IgD-negative memory B cell (primary cell): ENCODE measurements around the gene FHOD1. TPM values are rescaled to one million over a fixed set of nuclear protein-coding genes. Genes with fewer than 3 reads are reported as not detected.

Experiments used
- H3K27ac Mint-ChIP-seq, 3 donors: one replicate each; pipeline ENCODE4 v1.8.0; 2020 to 2022; ENCODE audit warnings: mild to moderate bottlenecking in 3 of 3, mixed read lengths in 3 of 3, moderate library complexity in 1 of 3
- H3K27me3 Mint-ChIP-seq: one replicate; pipeline ENCODE4 v1.8.0; 2021; ENCODE audit warnings: mixed read lengths
- H3K36me3 Mint-ChIP-seq: one replicate; pipeline ENCODE4 v1.8.0; 2020; ENCODE audit warnings: mild to moderate bottlenecking, mixed read lengths
- H3K4me1 Mint-ChIP-seq, 3 donors: one replicate each; pipeline ENCODE4 v1.8.0; 2020 to 2022; ENCODE audit warnings: mixed read lengths in 3 of 3, mild to moderate bottlenecking in 1 of 3
- H3K4me3 Mint-ChIP-seq, 4 donors: one replicate each; pipeline ENCODE4 v1.8.0; 2020 to 2022; ENCODE audit warnings: mild to moderate bottlenecking in 4 of 4, mixed read lengths in 4 of 4, moderate library complexity in 3 of 4
- H3K9me3 Mint-ChIP-seq, 3 donors: one replicate each; pipeline ENCODE4 v1.8.0; 2020 to 2021; ENCODE audit warnings: mixed read lengths in 3 of 3, mild to moderate bottlenecking in 1 of 3
- polyA plus RNA-seq: library from polyadenylated mRNA; unstranded; fragments of 300-500 nt; fragmentation: Illumina TruSeq; gene quantifications from one replicate; pipeline ENCODE4 v1.2.3, GENCODE V29; 2021

The FHOD1 gene
- polyA plus RNA-seq, 1 donor from 2014 or later, result 3.8 TPM

DNA sequence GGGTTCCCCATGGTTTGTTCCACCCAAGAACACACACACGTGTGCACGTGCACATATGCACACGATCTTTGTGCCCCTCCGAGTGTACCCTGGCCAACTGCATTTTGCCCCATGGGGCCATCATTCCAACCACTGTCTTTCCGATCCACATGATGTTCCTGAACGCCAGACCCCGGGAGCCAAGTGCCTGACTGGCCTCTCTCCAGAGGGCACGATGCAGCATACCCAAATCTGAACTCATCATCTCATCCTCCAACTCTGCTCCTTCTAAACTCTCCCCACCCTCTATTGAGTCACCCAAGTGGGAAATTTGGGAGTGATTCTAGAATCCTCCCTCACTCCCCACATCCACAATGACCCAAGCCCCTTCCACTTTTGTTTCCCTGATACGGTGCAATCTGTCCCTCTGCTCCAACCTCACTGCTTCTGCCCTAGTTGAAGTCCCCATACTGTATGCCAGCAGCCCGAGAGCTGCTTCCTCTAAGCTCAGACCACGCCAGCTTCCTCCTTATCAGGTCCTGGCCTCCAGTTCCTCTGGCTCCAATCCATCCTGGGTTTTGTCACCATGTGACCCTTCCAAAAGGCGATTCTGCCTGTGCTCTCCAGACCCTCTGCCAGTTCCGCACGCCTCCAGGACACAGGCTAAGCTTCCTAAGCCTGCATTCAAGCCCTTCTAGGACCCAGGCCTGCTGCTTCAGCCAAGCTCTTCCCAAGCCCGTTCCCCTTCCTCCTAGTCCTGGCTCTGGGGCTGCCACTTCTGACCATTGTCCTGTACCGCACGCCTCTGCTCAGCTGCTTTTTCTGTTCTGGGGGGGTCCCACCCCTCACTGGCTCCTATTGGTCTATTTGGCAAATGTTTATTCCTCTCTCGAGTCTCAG, 30.4 kb downstream of the FHOD1 start:
- Mint-ChIP-seq H3K4me3 (no peak overlapping the region), H3K36me3 (no peaks in the 10 kb centered on the region), H3K4me1 (peaks cover 0 to 2% (median 0%) of the 10 kb centered on the region in 3 donors), H3K9me3 (no peaks in the 10 kb centered on the region), H3K27ac (no peak overlapping the region), H3K27me3 (no peaks in the 10 kb centered on the region)

- H3K27me3 Mint-ChIP-seq, result no peaks in the 10 kb centered on the region
- H3K36me3 Mint-ChIP-seq, result no peaks in the 10 kb centered on the region
- H3K4me1 Mint-ChIP-seq, result no peaks in the 10 kb centered on the region
- H3K9me3 Mint-ChIP-seq, result no peaks in the 10 kb centered on the region
- no peak overlapping the region for H3K27ac Mint-ChIP-seq
- H3K4me3 Mint-ChIP-seq, result no peak overlapping the region
Observed at GRCh38 chr16:67215706-67216105, 31.6 kb downstream of the FHOD1 start.

DNA sequence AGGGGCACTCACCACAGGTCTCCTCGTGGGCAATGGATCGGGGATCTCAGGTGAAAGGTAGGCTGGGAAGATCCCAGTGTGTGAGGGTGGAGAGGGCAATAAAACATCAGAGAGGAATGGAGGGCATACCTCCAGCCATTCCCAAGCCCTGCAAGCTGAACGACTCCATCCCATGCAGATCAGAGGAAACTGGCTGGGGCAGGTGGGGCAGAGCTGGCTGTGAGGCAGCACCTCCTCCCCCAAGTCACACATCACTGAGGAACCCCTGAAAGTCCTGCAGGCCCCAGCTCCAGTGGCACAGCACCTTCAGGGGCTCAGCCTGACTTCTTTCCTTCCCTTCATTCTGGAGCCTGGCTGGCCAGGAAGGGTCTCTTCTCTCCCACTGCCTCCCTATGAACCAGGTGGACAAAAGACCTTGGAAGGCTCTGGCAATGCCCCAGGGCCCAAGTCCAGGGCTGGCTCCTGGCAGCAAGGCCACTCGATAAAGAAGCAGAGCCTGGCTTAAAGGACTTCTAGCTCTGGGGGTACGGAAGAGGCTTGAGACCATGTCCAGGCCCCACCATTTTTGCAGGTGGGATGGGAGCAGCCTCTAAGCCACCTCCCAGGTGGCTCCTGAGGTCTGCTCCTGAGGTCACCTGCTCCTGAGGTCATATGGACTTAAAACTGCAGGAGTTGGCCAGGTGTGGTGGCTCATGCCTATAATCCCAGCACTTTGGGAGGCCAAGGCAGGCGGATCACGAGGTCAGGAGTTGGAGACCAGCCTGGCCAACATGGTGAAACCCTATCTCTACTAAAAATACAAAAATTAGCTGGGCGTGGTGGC, 33.9 kb downstream of the FHOD1 start:
- H3K27ac Mint-ChIP-seq, result no peak overlapping the region
- no peaks in the 10 kb centered on the region for H3K4me1 Mint-ChIP-seq
- H3K4me3 Mint-ChIP-seq, result no peak overlapping the region
- no peaks in the 10 kb centered on the region for H3K27me3 Mint-ChIP-seq
- no peaks in the 10 kb centered on the region for H3K36me3 Mint-ChIP-seq
- no peaks in the 10 kb centered on the region for H3K9me3 Mint-ChIP-seq

GRCh38 chr16:67212766-67213165, 34.5 kb downstream of the FHOD1 start:
- H3K9me3 Mint-ChIP-seq, result no peaks in the 10 kb centered on the region
- no peak overlapping the region for H3K27ac Mint-ChIP-seq
- no peak overlapping the region for H3K4me3 Mint-ChIP-seq

DNA sequence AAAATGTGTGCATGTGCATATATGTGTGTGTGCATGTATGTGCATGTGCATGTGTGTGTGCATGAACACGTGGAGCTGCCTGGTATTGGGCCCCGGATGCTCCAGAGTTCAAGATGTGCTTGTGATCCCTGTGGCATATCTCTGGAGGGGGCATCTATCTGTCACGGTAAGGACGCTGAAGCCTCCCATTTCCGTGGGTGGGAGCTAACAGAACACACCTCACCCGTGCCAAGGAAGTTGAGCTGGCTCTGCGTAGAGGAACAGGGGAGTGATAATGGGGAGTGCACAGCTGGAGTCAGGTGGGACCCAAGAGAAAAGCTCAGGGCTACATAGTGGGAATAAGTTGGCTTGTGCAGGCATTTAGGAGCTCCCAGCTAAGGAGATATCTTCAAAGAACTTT, 35.6 kb downstream of the FHOD1 start:
- no peaks in the 10 kb centered on the region for H3K36me3 Mint-ChIP-seq
- no peak overlapping the region for H3K27ac Mint-ChIP-seq
- H3K4me3 Mint-ChIP-seq, result no peak overlapping the region
- H3K4me1 Mint-ChIP-seq, result no peaks in the 10 kb centered on the region
- H3K27me3 Mint-ChIP-seq, result no peaks in the 10 kb centered on the region
- no peaks in the 10 kb centered on the region for H3K9me3 Mint-ChIP-seq

More at GRCh38 chr16:67212766-67213165, 34.5 kb downstream of the FHOD1 start:
- Mint-ChIP-seq H3K36me3 (no peaks in the 10 kb centered on the region), H3K4me1 (no peaks in the 10 kb centered on the region), H3K27me3 (no peaks in the 10 kb centered on the region)

DNA sequence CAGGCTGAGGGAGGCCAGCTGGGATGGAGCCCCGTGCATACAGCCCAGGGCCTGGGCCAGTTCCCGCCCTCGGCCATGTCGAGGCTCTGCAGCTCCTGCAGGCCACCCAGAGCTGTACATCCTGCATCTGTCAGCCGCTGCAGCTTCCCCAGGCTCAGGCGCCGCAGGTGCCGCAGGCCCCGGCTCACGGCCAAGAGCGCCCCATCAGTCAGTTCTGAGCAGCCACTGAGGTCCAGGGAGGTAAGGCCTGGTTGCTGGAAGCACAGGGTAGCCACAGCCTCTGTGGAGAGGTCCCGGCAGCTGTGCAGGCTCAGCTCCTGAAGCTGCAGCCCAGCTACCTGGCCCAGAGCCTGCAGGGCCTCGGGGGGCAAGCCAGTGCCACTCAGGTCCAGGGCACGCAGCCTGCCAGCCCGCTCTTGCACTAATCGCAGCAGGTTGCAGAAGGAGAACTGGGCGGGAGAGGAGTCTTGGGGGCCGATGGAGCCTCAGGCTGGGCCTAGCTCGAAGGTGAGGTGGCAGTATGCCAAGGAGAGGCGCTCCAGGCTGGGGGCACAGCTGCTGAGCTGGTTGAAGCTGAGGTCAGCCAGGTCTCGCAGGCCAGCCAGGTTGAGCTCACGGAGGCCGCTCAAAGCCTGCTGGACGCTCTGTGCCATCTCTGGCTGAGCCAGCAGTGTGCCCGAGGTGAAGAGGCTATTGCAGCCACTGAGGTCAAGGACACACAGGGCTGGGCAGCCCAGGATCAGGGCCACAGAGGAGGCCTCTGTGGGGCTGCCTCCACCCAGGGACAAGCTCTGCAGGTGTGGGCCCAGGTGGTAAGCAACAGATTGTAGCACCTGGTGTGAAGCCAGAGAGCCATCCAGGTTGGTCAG, 37.0 kb downstream of the FHOD1 start:
- H3K4me3 Mint-ChIP-seq, result no peak overlapping the region
- H3K36me3 Mint-ChIP-seq, result no peaks in the 10 kb centered on the region
- H3K27me3 Mint-ChIP-seq, result no peaks in the 10 kb centered on the region
- H3K9me3 Mint-ChIP-seq, result no peaks in the 10 kb centered on the region
- no peaks in the 10 kb centered on the region for H3K4me1 Mint-ChIP-seq
- H3K27ac Mint-ChIP-seq, result no peak overlapping the region

GRCh38 chr16:67209565-67209964, 37.7 kb downstream of the FHOD1 start:
- no peak overlapping the region for H3K27ac Mint-ChIP-seq
- no peaks in the 10 kb centered on the region for H3K9me3 Mint-ChIP-seq
- no peaks in the 10 kb centered on the region for H3K4me1 Mint-ChIP-seq
- no peaks in the 10 kb centered on the region for H3K27me3 Mint-ChIP-seq
- H3K36me3 Mint-ChIP-seq, result no peaks in the 10 kb centered on the region
- no peak overlapping the region for H3K4me3 Mint-ChIP-seq

DNA sequence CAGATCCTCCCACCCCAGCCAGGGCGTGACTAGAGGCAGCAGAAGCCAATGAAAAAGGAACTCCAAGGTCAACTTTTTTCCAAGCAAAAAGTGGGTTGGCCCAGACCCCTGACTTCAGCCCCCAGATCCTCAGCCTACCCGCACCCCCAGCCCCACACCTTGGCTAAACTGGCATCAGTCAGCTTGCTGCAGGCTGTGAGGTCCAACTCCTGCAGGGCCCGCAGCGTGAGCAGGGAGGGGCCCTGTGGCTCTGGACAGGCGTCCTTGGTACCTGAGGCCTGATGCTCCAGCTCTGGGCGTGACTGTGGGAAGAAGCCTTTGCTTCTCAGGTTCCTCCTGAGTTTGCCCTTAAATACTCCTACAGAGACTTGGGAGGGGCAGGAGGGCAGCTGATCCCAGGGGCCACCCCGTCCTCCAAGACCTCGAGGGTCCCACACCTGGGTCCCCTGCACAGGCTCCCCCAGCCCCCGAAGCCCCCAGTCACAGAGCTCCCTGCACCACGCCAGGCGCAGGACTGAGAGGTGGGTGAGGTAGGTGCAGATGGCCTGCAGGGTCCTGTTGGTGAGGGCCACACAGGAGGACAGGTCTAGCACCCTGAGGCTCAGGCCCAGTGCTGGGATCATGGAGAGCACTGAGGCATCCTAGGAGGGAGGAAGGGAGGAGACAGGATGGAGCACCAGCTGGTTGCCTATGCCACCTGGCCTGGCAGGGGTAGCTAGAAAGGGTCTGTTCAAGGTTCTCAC, 39.0 kb downstream of the FHOD1 start:
- no peaks in the 10 kb centered on the region for H3K36me3 Mint-ChIP-seq
- no peaks in the 10 kb centered on the region for H3K27me3 Mint-ChIP-seq
- H3K27ac Mint-ChIP-seq, result no peak overlapping the region
- no peaks in the 10 kb centered on the region for H3K4me1 Mint-ChIP-seq
- H3K9me3 Mint-ChIP-seq, result no peaks in the 10 kb centered on the region
- H3K4me3 Mint-ChIP-seq, result no peak overlapping the region

DNA sequence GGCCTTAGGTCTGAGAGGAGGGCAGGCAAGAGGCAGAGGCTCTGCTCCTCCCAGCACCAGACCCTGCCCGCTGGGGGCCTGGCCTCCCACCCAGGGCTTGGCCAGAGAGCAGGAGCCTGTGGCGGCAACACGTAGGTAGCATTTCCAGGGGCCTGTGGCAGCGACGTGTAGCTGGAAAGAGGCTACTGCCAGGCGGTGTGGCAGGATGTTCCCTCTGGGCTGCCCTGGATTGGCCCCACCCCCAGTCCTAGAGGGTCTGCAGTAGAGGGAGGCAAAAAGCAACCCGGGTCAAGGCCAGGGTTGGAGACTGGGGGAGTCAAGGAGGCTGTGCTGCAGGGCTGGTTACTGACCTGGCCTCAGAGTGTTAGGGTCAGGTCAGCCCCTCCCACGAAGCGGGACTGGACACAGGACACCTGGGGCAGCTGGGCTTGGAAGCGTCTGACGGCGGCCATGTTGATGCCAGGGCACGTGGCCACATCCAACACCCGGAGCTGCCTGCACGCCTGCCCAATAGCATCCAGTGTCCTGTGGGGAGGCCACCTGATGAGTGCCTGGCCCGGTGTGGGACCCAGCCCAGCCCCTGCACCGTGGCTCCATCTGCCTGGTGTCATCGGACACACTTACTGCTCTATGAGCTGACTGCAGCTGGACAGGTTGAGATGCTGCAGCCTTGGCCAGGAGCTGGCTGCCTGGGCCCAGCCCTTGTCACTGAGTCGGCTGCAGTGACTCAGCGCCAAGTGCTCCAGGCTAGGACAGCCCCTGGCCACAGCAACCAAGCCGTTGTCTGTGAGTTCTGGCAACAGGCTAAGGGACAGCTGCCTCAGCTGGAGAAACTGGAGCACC, 39.8 kb downstream of the FHOD1 start:
- H3K27me3 Mint-ChIP-seq, result no peaks in the 10 kb centered on the region
- no peaks in the 10 kb centered on the region for H3K36me3 Mint-ChIP-seq
- H3K4me1 Mint-ChIP-seq, result no peaks in the 10 kb centered on the region
- H3K9me3 Mint-ChIP-seq, result no peaks in the 10 kb centered on the region
- no peak overlapping the region for H3K27ac Mint-ChIP-seq
- H3K4me3 Mint-ChIP-seq, result no peak overlapping the region

GRCh38 chr16:67206838-67207248, 40.4 kb downstream of the FHOD1 start:
- H3K9me3 Mint-ChIP-seq, result no peaks in the 10 kb centered on the region
- H3K4me1 Mint-ChIP-seq, result no peaks in the 10 kb centered on the region
- no peaks in the 10 kb centered on the region for H3K27me3 Mint-ChIP-seq
- no peaks in the 10 kb centered on the region for H3K36me3 Mint-ChIP-seq
- no peak overlapping the region for H3K27ac Mint-ChIP-seq
- no peak overlapping the region for H3K4me3 Mint-ChIP-seq

- no peaks in the 10 kb centered on the region for H3K36me3 Mint-ChIP-seq
- no peak overlapping the region for H3K4me3 Mint-ChIP-seq
- no peaks in the 10 kb centered on the region for H3K9me3 Mint-ChIP-seq
- no peaks in the 10 kb centered on the region for H3K27me3 Mint-ChIP-seq
- no peak overlapping the region for H3K27ac Mint-ChIP-seq
- H3K4me1 Mint-ChIP-seq, result no peaks in the 10 kb centered on the region
Observed at GRCh38 chr16:67206129-67206837, 41.0 kb downstream of the FHOD1 start.

DNA sequence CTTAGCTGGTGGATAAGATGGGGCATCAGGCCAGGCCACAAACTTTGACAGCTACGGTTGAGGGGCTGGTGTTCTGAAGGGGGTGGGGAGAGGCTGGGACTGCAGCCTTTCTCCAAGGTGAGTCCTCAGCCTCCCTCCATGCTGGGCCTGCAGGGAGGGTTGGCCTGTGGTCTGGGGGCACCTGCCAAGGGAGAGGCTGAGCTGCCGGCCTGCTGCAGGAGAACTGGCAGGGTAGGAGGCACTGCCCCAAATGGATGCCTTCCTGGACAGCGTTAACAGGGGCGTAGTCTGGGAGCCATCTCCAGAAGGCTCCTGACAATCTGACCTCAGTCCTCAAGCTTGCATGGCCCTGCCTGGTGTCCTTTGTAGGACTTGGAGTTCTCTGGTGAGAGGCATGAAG, 43.2 kb downstream of the FHOD1 start:
- Mint-ChIP-seq H3K27ac (no peak overlapping the region), H3K4me1 (no peaks in the 10 kb centered on the region), H3K4me3 (no peak overlapping the region), H3K36me3 (peaks cover 2% of the 10 kb centered on the region), H3K9me3 (no peaks in the 10 kb centered on the region), H3K27me3 (no peaks in the 10 kb centered on the region)

DNA sequence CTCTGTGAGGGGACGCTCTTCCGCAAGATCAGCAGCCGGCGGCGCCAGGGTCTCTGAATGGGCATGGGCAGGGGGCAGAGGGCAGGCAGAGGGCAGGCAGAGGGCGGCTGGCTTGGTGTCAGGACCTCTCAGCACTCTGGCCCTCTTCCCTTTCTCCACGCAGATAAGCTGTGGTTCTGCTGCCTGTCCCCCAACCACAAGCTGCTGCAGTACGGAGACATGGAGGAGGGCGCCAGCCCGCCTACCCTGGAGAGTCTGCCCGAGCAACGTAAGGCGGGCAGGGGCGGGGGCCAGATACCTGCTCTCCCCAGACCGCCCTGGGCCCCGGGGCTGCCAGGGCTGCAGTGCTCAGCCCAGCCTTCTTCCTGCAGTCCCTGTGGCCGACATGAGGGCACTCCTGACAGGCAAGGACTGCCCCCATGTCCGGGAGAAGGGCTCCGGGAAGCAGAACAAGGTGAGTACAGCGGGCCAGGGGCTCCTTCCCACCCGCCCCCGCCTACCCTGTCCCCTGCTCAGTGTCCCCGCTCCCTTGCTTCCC, 44.3 kb downstream of the FHOD1 start:
- Mint-ChIP-seq H3K27me3 (no peaks in the 10 kb centered on the region), H3K4me1 (peaks cover 0 to 3% (median 0%) of the 10 kb centered on the region in 3 donors), H3K27ac (no peak overlapping the region), H3K36me3 (peaks cover 2% of the 10 kb centered on the region), H3K4me3 (no peak overlapping the region), H3K9me3 (no peaks in the 10 kb centered on the region)
